Measurements from ENCODE around the gene SNU13.
"Not testable (repeated sequence)": the region's sequence is repeated elsewhere in the genome, so short reads cannot be mapped to it uniquely, and the experiment has no call there.

The SNU13 gene

GRCh38 chr22:41681616-41682015 is 7.1 kb downstream of the SNU13 start:
- no peak for DNase-seq (ENCODE audit: low read depth in 2 of 2)

GRCh38 chr22:41676134-41676533 is 12.5 kb downstream of the SNU13 start:
- no peak for DNase-seq (ENCODE audit: low read depth in 2 of 2)

GRCh38 chr22:41674846-41675340 is 13.8 kb downstream of the SNU13 start:
- no peak for DNase-seq (ENCODE audit: low read depth in 2 of 2)

GRCh38 chr22:41672780-41673509 is 15.7 kb downstream of the SNU13 start:
- no peak for DNase-seq (ENCODE audit: low read depth in 2 of 2)

- not testable (repeated sequence) for DNase-seq (ENCODE audit: low read depth in 2 of 2)
These were observed 16.6 kb downstream of the SNU13 start for GRCh38 chr22:41672096-41672495.

GRCh38 chr22:41668971-41669911 is 19.4 kb downstream of the SNU13 start:
- DNase-seq (ENCODE audit: low read depth in 2 of 2) = peak; percentile 82 to 83

- no peak for DNase-seq (ENCODE audit: low read depth in 2 of 2)
These were observed 23.7 kb downstream of the SNU13 start for GRCh38 chr22:41664951-41665350.

GRCh38 chr22:41664490-41664889 is 24.2 kb downstream of the SNU13 start:
- DNase-seq (ENCODE audit: low read depth in 2 of 2) = no peak

- DNase-seq (ENCODE audit: low read depth in 2 of 2) = not testable (repeated sequence)
These were observed 25.1 kb downstream of the SNU13 start for GRCh38 chr22:41663594-41663993.

- no peak for DNase-seq (ENCODE audit: low read depth in 2 of 2)
These were observed 27.0 kb downstream of the SNU13 start for GRCh38 chr22:41661713-41662112.

GRCh38 chr22:41661088-41661487 is 27.6 kb downstream of the SNU13 start:
- DNase-seq (ENCODE audit: low read depth in 2 of 2) = no peak

- DNase-seq (ENCODE audit: low read depth in 2 of 2) = no peak
These were observed 28.3 kb downstream of the SNU13 start for GRCh38 chr22:41660416-41660815.

- DNase-seq (ENCODE audit: low read depth in 2 of 2) = no peak
These were observed 28.7 kb downstream of the SNU13 start for GRCh38 chr22:41659941-41660340.

- DNase-seq (ENCODE audit: low read depth in 2 of 2) = no peak
These were observed 29.8 kb downstream of the SNU13 start for GRCh38 chr22:41658869-41659268.

- no peak for DNase-seq (ENCODE audit: low read depth in 2 of 2)
These were observed 31.0 kb downstream of the SNU13 start for GRCh38 chr22:41657709-41658108.

GRCh38 chr22:41656556-41656955 is 32.1 kb downstream of the SNU13 start:
- peak; percentile 23 to 27 for DNase-seq (ENCODE audit: low read depth in 2 of 2)

- DNase-seq (ENCODE audit: low read depth in 2 of 2) = no peak
These were observed 34.3 kb downstream of the SNU13 start for GRCh38 chr22:41654322-41654721.

GRCh38 chr22:41650821-41651220 is 37.8 kb downstream of the SNU13 start:
- no peak for DNase-seq (ENCODE audit: low read depth in 2 of 2)

GRCh38 chr22:41650229-41650628 is 38.4 kb downstream of the SNU13 start:
- no peak for DNase-seq (ENCODE audit: low read depth in 2 of 2)

GRCh38 chr22:41648432-41648831 is 40.2 kb downstream of the SNU13 start:
- DNase-seq (ENCODE audit: low read depth in 2 of 2) = no peak

- DNase-seq (ENCODE audit: low read depth in 2 of 2) = no peak
These were observed 40.9 kb downstream of the SNU13 start for GRCh38 chr22:41647771-41648170.

- no peak for DNase-seq (ENCODE audit: low read depth in 2 of 2)
These were observed 46.1 kb downstream of the SNU13 start for GRCh38 chr22:41642331-41643110.

All from fibroblast of skin of left quadriceps (primary cell).